H7 (cell line): Measurements from ENCODE around the gene PHF20. TPM values are rescaled to one million over a fixed set of nuclear protein-coding genes. Genes with fewer than 3 reads are reported as not detected.
"Not testable (repeated sequence)": the region's sequence is repeated elsewhere in the genome, so short reads cannot be mapped to it uniquely, and the experiment has no call there.

Experiments used
- DNase-seq: peaks from one replicate; pipeline ENCODE4 v3.0.0; 2012
- H3K27me3 ChIP-seq: 2 replicates; pipeline ENCODE4 v1.6.0; 2011; ENCODE audit warnings: mild to moderate bottlenecking, low read length; ENCODE audit not compliant: control insufficient read depth, insufficient read depth
- H3K36me3 ChIP-seq: replicated peaks from 2 replicates; pipeline ENCODE4 v1.5.1; 2011; ENCODE audit warnings: low read length; ENCODE audit not compliant: control insufficient read depth, insufficient read depth
- H3K4me3 ChIP-seq: 2 replicates; pipeline ENCODE4 v1.5.1; 2011; ENCODE audit warnings: low read depth, mild to moderate bottlenecking, control low read depth, low read length, moderate library complexity; ENCODE audit not compliant: insufficient read depth
- total RNA-seq: library from RNA; depleted of rRNA; stranded (reverse); fragments of >200 nt; shearing (Covaris generic); gene quantifications from 2 replicates; pipeline ENCODE4 v1.2.3, GENCODE V29; 2014

The PHF20 gene
- total RNA-seq, 1 experiment from 2014 or later: 31.2 TPM

DNA sequence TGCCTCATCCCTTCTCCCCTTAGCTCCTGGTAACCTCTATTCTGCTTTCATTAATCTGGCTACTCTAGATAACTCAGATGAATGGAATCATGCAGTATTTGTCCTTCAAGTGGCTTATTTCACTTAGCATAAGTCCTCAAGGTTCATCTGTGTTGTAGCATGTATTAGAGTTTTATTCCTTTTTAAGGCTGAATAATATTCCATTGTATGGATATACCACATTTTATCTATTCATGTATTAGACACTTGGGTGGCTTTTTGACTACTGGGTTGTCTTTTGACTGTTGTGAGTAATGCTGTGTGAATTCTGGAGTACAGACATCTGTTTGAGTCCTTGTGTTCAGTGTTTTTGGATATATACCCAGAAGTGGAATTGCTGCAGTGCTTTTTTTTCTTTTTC, 58.4 kb downstream of the PHF20 start:
- no peaks in the 10 kb centered on the region for H3K27me3 ChIP-seq
- DNase-seq: no peak
- no peak overlapping the region for H3K4me3 ChIP-seq
- H3K36me3 ChIP-seq: no peaks in the 10 kb centered on the region; the same call in 1 of the 2 replicates

GRCh38 chr20:35831029-35831428, 59.2 kb downstream of the PHF20 start:
- no peak for DNase-seq
- Histone ChIP-seq H3K36me3 (no peaks in the 10 kb centered on the region; the same call in 1 of the 2 replicates), H3K27me3 (no peaks in the 10 kb centered on the region), H3K4me3 (no peak overlapping the region)

DNA sequence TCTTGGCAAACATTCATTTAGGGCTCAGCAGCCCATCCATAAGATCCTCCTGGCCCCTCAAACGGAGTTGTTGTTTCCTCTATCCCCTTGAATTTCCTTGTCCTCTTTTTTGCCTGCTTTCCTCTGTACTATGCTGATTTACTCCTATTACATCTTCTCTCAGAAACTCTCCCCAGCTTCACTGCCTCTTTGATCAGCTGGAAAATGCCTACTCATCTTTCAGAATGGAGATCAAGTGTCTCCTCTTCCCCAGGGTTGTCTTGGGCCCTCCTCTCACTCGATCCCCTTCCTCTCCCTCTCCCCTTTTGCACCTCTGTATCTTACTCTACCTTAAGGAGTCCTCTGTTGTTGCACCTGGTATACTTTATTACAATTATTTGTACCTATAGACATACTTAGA, 60.2 kb downstream of the PHF20 start:
- H3K27me3 ChIP-seq: no peaks in the 10 kb centered on the region
- H3K36me3 ChIP-seq: no peaks in the 10 kb centered on the region; the same call in 1 of the 2 replicates
- no peak overlapping the region for H3K4me3 ChIP-seq
- no peak for DNase-seq

DNA sequence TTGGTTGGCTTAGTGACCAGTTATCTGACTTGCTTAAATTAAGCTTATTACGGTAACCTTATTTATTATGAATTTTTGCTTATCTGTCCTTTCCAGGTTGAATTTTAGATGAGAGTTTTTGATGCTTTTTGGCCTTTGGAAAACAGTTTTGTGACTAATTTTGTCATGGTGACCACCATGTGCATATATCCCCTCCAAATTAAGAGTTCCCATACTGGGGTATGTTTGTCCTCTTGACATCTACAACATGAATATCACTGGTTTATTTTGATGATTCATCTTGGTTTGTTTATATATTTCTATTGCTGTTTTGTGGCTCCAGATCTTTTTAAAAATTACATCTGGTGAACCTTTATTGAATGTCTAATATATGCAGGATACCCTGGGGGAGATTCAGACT, 61.4 kb downstream of the PHF20 start:
- DNase-seq: no peak
- H3K4me3 ChIP-seq: no peak overlapping the region
- no peaks in the 10 kb centered on the region for H3K27me3 ChIP-seq
- H3K36me3 ChIP-seq: no peaks in the 10 kb centered on the region; the same call in 1 of the 2 replicates

DNA sequence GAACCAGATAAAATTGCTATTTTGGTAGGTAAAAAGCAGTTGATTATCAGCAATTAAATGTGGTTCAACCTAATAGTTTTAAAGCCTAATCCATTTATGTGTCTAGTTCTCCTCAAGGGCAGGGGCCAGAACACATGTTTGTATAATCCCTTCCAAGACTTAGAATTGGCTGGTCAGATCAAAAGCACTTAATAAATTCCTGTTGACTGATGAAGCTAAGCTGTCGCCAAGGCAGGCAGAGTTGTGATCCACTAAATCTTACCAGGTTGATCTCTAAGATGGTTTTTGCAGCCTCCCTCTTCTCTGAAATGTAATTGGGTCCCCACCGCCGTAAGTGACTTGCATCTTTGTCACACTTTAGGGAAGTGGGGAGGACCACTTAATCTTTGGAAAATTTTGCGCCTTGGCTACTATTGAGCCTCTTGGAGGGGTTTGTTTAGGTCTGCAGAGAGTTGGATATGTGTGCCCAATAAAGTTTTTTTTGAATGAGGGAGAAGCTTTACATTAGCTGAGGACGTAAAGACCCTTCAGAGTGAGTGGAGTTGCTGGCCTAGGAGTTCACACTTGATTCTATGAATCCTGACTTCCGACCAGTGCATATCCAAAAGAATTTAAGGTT, 65.9 kb downstream of the PHF20 start:
- Histone ChIP-seq H3K27me3 (no peaks in the 10 kb centered on the region), H3K36me3 (peaks cover 2% of the 10 kb centered on the region), H3K4me3 (no peak overlapping the region)
- DNase-seq: no peak

GRCh38 chr20:35838205-35838604, 66.4 kb downstream of the PHF20 start:
- no peaks in the 10 kb centered on the region for H3K27me3 ChIP-seq
- DNase-seq: peak; percentile 30
- no peak overlapping the region for H3K4me3 ChIP-seq
- peaks cover 4% of the 10 kb centered on the region for H3K36me3 ChIP-seq

- Histone ChIP-seq H3K36me3 (peaks cover 4% of the 10 kb centered on the region), H3K4me3 (no peak overlapping the region), H3K27me3 (no peaks in the 10 kb centered on the region)
- DNase-seq: no peak
These were observed 68.1 kb downstream of the PHF20 start for GRCh38 chr20:35839904-35840303.

DNA sequence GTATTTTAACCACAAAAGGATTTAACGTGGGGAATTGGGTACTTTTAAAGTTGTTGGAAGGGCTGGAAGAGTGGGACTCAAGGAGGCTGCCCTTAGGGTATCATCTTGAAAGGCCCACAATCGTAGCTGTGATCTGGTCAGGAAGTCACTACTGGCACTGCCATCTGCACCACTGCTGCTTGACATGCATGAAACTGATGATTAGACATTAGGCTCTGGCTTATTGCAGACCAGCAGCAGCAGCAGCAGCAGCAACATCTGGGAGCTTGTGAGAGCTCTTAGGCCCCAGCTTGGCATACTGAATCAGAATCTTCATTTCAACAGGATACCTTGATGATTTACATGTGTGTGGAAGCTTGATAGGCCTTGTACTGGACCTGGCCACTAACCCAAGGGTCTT, 68.6 kb downstream of the PHF20 start:
- Histone ChIP-seq H3K4me3 (no peak overlapping the region), H3K27me3 (no peaks in the 10 kb centered on the region), H3K36me3 (peaks cover 4% of the 10 kb centered on the region)
- DNase-seq: no peak

DNA sequence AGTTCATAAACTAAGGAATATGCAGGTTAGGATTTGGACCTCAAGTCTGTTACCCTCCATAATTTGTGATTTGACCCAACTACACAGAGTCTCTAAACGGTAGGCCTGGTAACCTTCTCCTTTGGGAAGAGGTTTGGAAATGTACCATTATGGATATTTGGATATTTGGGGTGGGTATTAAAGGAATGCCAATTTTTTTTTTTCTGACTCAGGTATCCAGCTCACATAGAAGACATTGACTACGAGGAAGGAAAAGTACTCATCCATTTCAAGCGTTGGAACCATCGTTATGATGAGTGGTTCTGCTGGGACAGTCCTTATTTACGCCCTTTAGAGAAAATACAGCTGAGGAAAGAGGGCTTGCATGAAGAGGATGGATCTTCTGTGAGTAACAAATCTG, 70.5 kb downstream of the PHF20 start:
- Histone ChIP-seq H3K36me3 (peaks cover 5% of the 10 kb centered on the region), H3K27me3 (no peaks in the 10 kb centered on the region), H3K4me3 (no peak overlapping the region)
- no peak for DNase-seq

- not testable (repeated sequence) for H3K36me3 ChIP-seq, DNase-seq, H3K4me3 ChIP-seq, H3K27me3 ChIP-seq
These were observed 72.1 kb downstream of the PHF20 start for GRCh38 chr20:35843894-35844293.

- no peaks in the 10 kb centered on the region for H3K27me3 ChIP-seq
- H3K4me3 ChIP-seq: no peak overlapping the region
- DNase-seq: no peak
- H3K36me3 ChIP-seq: peaks cover 5% of the 10 kb centered on the region
These were observed 73.7 kb downstream of the PHF20 start for GRCh38 chr20:35845561-35845960.

DNA sequence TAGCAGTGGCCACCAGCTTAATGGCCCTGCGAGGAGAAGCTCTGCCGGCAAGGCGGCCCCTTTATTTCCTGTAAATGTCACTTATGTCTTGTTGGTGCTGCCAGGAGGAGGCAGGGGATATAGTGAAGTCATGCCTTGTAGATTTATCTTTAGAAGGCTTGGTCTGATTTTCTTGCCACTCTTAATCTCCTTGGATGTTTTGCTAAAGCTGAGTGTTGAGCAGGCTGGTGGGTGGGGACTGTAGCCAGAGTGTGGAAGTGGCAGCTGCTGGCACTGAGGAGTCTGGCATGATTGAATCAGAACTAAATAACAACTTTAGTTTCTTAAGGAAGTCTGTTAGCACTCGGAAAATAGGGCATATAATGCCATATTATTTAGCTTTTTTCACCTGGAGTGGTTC, 77.9 kb downstream of the PHF20 start:
- DNase-seq: no peak
- H3K27me3 ChIP-seq: no peaks in the 10 kb centered on the region
- no peak overlapping the region for H3K4me3 ChIP-seq
- H3K36me3 ChIP-seq: peaks cover 4% of the 10 kb centered on the region; the same call in 1 of the 2 replicates

- DNase-seq, H3K36me3 ChIP-seq, H3K27me3 ChIP-seq, H3K4me3 ChIP-seq: not testable (repeated sequence)
These were observed 79.8 kb downstream of the PHF20 start for GRCh38 chr20:35851659-35852058.

DNA sequence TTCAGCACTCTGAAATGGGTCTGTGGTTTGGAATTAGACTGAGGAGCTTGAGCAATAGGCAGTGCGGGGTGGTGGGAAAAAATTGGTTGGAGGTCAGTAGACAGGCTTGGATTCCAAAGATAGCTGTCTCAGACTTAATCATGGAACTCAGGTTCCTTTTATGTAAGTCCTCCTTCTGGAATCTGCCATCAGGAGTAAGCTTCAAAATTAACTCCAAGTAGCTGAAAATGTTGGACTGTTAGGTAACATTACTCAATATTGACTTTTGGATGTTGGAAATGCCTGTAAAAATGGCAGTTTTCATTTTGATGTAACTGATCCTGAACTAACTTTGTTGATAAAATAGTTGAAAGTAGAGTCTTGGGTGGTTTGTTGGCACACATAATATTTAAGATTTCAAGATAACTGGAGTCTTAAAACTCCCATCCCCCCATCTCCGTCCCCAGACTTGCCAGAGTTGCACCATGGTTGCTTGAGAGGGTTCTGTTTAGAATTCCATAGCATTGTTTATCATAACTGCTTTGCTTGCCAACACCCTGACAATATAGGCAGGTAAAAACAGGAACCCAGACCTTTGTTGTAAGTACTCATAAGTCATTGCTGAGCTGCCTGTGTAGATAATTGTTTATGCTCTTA, 83.0 kb downstream of the PHF20 start:
- DNase-seq: no peak
- Histone ChIP-seq H3K36me3 (peaks cover 4% of the 10 kb centered on the region; the same call in 1 of the 2 replicates), H3K27me3 (no peaks in the 10 kb centered on the region), H3K4me3 (no peak overlapping the region)

DNA sequence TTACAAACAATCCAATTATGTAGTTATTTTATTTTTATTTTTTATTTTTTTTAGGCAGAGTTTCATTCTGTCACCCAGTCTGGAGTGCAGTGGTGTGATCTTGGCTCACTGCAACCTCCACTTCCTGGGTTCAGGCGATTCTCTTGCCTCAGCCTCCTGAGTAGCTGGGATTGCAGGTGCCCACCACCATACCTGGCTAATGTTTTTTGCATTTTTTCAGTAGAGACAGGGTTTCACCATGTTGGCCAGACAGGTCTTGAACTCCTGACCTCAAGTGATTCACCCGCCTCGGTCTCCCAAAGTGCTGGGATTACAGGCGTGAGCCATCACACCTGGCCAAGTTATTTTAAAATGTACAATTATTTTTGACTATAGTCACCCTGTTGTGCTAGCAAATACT, 83.8 kb downstream of the PHF20 start:
- H3K27me3 ChIP-seq, H3K36me3 ChIP-seq, H3K4me3 ChIP-seq, DNase-seq: not testable (repeated sequence)
